Stimulated activated CD8-positive, alpha-beta memory T cell treated with anti-CD3 and anti-CD28 coated beads, Interleukin-4, amount 100 ng/mL, for 4 hours (primary cell): ENCODE data around the gene GINS3.

Experiments used
- DNase-seq, 2 donors: peaks; one replicate each; pipeline ENCODE4 v3.0.0-alpha.2; 2020; ENCODE audit warnings: low read depth in 2 of 2, low spot score in 1 of 2

GINS3 gene

DNA sequence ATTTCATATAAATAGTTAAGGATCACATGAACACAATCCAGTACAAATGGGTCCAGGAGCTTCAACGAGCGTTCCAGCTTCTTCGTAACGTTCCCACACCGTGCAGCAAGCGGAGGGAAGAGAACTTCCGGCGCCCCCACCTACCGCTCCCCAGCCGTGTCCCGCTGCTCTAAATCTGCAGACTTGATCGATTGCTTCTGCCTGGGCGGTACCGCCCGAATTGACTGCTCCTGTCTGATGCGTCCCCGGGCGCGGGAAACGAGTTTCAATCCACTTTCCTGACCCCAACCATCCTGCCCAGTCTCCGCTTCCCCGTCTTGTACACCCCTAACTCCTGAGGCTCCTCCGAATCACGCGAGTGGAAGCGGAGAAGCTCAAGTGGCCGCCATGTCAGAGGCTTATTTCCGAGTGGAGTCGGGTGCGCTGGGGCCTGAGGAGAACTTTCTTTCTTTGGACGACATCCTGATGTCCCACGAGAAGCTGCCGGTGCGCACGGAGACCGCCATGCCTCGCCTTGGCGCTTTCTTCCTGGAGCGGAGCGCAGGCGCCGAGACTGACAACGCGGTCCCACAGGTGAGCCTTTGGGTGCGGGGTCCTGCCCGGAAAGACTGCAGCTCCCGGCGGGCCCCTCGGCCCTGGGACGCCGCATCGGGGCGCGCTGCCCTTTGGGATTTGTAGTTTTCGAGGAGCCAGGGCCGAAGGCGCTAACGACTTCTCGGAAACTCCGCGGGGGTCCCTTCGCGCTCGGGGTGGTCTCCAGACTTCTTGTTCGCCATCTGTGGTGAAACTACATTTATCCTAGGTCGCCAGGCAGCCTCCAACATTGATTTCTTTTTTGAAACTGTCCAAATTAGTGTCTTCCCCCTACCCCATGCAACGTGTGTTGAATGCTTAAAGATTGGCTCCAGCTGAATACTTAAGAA, at the start of gene GINS3:
GINS3 (plus strand) TSS at position 257 of the 923 bp plus-strand sequence; CDS start at position 388, 131 bp downstream.
- peak; percentile 61 to 66 for DNase-seq

DNA sequence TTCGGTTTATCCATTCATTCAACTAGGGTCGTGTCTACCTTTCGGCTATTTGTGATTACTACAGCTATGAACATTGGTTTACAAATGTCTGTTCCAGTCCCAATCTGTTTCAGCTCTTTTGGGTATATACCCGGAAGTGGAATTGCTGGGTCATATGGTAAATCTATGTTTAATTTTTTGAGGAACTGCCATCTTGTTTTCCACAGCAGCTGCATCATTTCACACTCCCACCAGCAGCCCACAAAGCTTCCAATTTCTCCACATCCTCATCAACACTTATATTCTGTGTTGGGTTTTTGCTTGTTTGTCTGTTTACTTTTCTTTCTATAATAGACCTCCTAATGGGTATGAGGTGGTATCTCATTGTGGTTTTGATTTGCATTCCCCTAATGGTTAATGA, 48.7 kb upstream of the GINS3 start:
- DNase-seq, result no peak

DNA sequence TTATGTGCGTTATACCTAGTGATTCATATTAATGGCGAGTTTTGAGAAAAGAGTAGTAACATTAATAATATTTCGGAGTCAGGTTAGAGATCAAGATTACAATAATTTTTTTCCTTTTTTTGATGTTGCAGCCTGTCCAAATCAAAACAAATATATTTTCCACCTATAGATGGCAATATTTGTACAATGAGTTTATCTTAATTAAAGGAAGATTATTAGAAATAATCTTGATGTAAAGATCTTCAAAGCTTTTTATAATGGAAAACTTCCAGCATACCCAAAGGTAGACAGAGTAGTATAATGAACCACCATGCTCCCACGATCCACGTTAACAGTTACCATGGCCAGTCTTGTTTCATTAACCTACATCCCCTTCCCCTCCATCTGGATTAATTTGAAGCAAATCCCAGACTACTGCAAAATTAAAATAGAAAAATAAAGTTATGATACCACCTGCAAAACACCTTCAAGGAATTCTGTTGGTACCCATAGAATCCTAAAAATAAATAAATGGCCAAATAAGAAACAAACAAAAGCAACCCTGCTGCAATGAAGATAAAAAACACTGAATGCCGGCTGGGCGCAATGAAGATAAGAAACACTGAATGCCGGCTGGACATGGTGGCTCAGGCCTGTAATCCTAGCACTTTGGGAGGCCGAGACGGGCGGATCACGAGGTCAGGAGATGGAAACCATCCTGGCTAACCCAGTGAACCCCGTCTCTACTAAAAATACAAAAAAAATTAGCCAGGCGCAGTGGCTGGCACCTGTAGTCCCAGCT, 46.5 kb upstream of the GINS3 start:
- no peak for DNase-seq

DNA sequence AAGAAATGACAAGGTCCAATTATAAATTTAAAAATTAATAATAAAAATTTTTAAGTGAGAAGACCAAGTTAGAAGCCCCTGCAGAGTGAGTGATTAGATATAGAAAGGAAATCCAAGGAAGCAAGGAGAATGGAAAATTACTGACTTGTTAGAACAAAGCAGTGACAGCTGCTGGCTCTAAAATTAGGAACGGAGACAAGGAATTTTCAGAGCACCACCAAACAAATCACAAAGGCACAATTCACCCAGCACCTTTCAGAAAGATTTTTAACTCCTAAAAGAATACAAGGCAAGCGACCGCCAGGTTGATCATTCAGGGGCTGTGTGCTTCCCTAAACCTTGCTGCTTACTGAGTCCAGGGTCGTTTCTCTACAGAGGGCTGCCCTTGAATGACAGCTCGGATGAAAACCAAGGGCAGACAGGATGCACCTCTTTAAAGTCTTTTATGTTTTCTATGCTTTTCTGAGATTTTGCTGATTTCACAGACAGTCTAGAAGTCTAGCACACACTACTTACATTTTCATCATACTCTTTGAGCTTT, 45.4 kb upstream of the GINS3 start:
- no peak for DNase-seq

DNA sequence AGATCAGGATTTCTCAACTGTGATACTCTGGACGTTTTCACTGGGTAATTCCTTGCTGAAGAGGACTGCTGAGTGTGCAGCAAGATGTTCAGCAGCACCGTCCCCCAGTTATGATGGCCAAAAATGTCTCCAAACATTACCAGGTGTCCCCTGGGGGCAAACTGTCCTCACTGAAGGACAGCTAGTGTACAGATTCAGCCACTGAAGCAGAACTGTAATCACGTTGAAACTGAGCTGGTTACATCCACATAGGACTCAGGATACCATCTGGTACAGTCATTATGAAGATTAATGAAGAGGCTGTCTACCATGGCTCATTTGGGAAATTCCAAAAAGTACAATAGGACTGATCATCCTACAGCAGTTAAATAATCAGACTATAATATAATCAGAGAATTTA, 43.3 kb upstream of the GINS3 start:
- no peak for DNase-seq

DNA sequence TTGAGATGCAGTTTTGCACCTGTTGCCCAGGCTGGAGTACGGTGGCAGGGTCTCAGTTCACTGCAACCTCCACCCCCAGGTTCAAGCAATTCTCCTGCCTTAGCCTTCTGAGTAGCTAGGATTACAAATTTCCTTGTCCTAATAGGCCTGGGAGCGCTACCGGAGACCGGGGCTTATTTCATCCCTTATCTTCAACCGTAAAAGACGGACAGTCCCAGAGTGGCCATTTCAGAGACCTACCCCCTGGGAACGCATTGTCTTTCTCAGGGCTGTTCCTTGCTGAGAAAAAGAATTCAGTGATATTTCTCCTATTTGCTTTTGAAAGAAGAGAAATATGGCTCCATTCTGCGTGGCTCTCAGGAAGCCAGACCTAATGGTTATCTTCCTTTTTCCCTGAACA, 39.6 kb upstream of the GINS3 start:
- no peak for DNase-seq

DNA sequence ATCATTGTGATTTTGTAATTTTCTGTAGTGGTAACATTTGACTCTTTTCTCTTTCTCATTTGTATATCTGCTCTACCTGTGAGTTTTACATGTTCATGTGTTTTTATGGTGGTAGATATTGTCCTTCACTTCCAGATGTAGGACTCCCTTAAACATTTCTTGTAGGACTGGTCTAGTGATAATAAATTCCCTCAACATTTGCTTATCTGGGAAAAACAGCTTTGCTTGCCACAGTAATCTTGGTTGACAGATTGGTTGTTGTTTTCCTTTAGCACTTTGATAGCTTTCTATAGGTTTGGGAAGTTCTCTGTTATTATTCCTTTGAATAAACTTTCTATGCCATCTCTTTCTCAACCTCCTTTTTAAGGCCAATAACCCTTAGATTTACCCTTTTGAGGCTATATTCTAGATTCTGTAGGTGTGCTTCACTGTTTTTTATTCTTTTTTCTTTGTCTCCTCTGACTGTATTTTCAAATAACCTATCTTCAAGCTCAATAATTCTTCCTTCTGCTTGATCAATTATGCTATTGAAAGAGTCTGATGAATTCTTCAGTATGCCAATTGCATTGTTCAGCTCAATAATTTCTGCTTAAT, 32.1 kb upstream of the GINS3 start:
- no peak for DNase-seq

DNA sequence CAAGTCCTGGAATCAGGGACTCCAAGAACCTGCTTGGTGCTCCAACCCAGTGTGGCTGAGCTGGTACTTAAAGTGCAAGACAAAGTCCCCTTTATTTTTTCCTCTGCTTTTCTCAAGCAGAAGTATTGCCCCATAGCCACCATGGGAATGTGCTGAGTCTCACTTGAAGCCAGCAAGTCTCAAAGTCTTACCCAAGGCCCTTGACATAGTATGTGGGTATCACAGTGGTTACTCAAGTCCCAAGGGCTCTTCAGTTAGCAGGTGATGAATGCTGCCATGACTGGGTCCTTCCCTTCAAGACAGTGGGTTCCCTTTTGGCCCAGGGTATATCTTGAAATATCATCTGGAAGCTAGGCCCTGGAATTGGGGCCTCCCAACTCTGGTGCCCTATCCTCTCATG, 30.5 kb upstream of the GINS3 start:
- DNase-seq, result no peak

DNA sequence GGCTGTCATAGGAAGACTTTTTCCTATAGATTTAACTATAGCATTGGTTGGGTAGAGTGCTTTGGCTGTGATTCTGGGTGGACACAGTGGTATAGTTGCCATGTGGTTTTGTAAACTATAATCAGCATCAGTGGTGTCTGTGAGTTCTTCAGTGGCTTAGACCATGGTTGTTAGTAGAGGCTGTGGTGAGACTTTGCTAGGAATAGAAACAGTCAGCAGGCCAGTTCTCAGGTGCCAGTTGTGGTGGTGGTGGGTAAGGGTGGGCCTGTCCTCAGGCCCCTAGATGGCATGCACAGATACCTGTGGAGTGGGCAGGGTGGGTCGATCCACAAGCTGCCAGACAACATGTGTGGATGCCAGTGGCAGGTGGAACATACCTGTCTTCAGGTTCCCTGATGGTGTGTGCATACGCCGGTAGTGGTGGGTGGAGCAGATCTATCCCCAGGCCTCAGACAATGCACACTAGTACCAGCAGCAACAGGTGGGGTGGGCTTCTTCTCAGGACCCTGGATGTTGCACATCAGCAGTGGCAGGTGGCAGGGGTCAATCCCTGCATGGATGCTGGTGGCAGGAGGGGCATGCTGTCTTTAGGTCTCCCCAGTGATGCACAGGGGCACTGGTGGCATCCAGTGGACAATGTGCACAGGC, 28.4 kb upstream of the GINS3 start:
- no peak for DNase-seq

DNA sequence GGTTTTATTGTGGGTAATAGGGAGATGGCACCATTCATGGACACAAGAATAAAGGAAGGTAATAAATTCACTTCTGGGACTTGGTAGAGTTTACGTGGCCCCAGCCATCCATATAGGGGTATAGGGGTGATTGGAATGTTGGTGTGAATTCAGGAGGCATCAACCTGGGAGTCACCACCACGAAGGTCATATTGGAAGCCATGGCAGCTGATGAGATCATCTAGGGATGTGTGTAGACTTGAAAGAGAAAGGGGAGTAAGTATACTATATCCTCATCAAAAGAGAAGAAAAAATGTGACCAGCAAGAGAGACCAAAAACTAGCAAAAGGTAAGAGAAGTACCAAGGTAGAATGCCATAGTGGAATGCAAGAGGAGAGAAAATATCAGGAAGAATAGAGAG, 26.6 kb upstream of the GINS3 start:
- no peak for DNase-seq

DNA sequence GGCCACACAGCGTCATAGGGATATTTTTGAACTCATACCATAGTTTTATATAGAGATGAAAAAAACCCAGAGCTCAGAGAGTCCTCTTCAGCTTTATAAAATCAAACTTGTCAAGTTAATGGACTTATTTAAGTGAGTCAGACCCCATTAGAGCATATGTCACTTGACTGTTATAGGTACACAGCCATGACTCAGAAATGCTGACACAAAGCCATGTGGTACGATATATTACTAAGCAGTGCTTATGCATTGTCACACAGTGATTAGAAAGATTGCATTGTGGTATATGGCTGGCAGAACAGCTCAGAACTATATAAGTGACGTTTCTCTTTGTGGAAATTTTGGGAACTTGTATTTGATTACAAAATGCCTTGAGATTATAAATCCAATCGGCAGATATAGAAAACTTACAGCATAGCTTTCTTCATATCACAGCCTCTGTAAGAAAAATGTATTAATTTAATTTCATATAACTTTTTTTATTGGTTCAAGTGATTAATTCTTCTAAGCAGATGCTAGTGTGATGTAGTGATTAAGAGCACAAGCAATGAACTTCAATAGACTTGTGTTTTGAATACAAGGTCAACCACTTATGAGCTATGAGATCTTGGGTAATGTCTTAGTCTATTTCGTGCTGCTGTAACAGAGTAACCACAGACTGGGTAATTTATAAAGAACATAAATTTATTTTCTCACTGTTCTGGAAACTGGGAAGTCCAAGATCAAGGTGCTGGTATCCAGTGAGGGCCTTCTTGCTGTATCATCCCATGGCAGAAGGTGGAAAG, 25.8 kb upstream of the GINS3 start:
- no peak for DNase-seq

DNA sequence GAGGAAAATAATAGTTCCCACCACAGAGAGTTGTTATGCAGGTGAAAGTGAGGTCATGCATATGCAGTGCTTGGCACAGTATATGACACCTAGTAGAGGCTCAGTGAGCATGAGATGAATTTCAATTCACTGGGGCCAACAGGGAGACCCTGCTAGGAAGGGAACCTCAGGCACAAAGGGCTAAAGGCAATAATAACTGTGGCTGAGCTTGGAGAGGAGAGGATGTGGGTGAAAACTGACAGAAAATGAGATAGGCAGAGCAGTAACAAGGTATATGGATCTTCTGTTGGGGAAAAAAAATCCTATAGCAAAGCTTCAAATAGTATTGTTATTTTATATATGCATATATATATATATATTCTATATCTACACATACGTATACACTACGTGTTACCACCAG, 25.0 kb upstream of the GINS3 start:
- no peak for DNase-seq

DNA sequence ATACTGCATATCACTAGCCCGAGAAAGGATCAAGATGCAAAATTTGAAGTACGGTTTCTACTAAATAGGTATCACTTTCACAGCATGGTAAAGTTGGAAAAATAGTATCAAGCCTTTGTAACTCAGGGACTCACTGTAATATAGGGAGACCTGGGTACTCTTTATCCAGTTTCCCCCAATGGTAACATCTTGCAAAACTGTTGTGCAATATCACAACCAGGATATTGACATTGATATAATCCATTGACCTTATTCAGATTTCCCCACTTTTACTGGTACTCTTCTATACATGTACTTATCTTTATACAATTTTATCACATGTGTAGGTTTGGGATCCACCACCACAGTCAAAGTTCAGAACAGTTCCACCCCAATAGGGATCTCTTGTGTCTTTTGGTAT, 20.4 kb upstream of the GINS3 start:
- no peak for DNase-seq

DNA sequence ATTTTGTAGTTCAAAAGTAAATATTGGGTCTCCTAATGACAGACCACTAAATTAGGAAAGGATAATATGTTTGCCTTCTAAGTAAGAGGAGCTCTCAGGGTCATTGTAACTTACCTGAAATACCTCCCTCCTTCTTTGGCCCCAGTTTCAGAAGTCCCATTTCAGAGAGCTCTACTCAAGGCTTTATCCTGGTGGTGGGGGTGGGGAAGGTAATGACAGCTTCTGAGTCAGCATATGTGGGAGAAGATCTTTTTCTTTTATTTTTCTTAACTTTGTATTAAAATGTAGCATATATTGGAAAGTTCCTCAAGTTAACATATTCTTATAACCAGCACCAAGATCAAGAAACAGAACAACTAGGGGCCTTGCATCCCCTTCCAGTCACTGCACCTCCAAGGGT, 16.9 kb upstream of the GINS3 start:
- no peak for DNase-seq

DNA sequence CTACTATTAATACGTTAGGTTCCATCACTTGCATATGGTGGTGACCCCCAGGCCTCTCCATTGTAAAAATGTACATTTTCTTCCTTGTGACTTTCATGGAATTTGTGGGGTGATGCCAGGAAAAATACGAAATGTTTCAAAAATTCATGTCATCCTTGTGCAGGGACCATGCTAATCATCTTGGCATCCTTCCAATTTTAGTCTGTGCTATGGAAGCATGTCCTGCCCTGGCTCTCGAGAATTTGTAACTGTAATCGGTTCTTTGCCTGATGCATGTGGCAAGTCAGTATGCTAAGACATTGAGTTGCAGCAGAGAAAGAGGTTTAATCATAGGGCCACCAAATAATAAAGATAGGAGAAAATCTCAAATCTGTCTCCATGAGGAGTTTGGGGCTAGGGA, 14.3 kb upstream of the GINS3 start:
- DNase-seq, result no peak

DNA sequence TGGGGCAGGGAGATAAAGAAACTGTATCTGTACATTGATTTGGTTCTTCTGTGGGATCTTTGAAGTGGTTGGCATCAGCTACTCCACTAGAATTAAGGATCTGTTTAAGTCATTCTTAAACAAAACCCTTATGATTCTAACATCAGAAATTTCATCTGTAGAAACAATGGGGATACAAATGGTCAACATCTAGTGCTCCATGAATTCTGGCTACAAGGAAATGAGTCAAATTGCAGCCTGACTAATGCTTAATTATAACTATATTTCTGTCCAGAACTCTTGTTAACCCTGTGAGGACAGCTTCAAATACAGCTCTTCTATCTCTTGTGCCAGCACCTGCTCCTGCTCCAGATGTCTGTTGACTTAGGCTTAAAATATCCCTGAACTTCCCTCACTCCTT, 13.9 kb upstream of the GINS3 start:
- DNase-seq, result no peak

DNA sequence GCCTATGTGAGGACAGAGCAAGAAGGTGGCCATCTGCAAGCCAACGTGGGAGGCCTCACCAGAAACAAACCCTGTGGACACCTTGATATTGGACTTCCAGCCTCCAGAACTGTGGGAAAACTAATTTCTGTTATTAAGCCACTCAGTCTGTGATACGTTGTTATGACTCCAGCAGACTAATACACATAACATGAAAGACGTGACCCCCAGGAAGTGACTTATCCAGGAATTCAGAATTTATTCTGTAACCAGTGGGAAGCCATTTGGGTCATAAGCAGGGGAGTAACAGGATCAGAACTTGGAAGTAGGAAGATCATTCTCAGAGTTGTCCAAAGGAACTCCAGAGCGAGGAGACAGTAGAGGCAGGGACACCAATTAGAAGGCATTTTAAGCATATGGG, 12.5 kb upstream of the GINS3 start:
- no peak for DNase-seq

DNA sequence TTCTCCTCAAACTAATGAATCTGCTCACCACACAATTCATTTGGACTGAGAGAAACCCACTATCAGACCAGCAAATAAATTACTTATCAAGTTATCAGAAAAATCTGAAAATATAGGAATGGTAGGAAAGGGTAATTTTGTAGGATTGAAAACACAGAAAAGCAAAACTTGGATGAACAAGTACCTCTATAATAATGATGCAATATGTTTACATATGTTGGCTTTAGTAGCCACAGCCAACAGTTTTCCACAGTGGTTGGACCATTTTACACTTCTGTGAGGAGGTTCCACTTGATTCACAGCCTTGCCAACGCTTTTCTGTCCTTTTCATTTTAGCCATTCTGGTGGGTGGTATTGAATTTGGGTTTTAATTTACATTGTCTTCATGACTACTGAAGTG, 10.6 kb upstream of the GINS3 start:
- DNase-seq, result no peak

DNA sequence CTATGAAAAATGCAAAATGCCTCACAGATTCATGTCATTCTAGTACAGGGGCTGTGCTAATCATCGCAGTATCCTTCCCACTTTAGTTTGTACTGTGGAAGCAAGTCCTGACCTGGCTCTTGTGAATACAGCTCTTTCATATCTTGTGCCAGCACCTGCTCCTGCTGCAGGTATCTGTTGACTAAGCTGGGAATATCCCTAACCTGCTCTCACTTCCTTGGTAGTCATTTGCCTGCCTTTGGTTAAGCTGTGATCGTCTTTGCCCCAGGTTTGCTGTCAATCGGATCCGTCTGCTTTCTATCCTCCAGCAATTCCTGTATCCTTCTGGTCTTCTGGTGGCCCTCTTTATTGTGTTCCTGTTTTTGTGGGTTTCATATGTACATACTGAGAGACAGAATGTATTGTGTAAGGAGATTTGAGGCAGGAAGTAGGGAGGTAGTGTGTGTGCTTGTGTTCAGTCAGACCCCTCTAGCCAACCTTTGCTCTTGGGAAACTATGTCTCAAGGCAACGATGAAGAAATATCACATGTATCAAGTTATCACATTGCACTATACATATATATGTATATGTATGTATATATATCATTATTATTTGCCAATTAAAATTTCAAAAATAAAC, 7.7 kb upstream of the GINS3 start:
- DNase-seq, result no peak

DNA sequence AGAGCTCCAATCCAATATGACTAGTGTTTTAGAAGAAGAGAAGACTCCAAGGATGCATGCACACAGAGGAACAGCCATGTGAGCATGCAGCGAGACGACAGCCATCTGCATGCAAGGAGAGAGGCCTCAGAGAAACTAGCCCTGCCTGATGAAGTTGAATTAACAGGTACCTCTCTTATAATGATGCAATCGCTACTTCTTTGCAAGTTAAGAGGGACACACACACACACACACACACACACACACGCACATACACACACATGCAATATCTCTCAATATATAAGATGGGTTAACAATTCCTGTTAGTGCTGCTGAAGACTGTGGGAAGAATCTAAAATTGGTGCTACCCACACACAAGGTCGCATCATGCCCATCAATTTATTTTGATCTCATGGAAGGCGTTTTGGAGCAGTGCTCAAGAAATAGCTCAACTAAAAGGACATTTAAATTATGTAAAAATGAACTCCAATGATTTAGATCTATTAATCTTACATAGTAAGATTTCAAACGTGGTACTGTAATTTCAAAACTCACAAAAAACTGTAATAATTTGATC, 7.0 kb upstream of the GINS3 start:
- no peak for DNase-seq
